ENCODE measurements around the gene LRP1B.

Gene LRP1B

DNA sequence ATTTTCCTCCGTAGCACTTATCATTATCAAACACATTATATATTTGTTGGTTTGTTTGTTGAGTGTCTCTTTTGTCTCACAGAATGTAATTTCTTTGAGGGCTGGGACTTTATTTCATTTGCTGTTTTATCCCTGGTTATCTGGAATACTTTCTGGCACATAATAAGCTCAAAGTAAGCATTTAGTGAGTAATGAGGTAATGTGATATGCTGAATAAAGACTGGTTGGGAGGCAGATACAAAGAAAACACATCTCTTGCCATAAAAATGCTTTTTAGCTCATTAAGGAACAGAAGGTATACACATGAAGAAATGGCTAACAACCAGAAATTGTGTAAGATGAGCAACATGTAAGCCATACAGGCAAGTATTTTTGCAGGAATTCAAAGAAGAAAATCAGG is 1411.8 kb downstream of the LRP1B start:
- H3K36me3 ChIP-seq (ENCODE audit: control insufficient read depth, low read length): no peaks in the 10 kb centered on the region
- no peaks in the 10 kb centered on the region for H3K79me2 ChIP-seq (ENCODE audit: control insufficient read depth, low read length)
- no peaks in the 10 kb centered on the region for H4K20me1 ChIP-seq (ENCODE audit: control insufficient read depth, insufficient read depth, low read depth, low read length)
- TF ChIP-seq, protein P1, sequence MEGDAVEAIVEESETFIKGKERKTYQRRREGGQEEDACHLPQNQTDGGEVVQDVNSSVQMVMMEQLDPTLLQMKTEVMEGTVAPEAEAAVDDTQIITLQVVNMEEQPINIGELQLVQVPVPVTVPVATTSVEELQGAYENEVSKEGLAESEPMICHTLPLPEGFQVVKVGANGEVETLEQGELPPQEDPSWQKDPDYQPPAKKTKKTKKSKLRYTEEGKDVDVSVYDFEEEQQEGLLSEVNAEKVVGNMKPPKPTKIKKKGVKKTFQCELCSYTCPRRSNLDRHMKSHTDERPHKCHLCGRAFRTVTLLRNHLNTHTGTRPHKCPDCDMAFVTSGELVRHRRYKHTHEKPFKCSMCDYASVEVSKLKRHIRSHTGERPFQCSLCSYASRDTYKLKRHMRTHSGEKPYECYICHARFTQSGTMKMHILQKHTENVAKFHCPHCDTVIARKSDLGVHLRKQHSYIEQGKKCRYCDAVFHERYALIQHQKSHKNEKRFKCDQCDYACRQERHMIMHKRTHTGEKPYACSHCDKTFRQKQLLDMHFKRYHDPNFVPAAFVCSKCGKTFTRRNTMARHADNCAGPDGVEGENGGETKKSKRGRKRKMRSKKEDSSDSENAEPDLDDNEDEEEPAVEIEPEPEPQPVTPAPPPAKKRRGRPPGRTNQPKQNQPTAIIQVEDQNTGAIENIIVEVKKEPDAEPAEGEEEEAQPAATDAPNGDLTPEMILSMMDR (IDR thresholded peaks at IDR 0.05; ENCODE audit: low read depth, low read length, poor library complexity, severe bottlenecking): no peak
- TF ChIP-seq EZH2phosphoT487 (IDR thresholded peaks at IDR 0.05; ENCODE audit: borderline replicate concordance, low read length): no peak
- no peaks in the 10 kb centered on the region for H3K9me3 ChIP-seq (ENCODE audit: control insufficient read depth, insufficient read depth, low read length)
- no peaks in the 10 kb centered on the region for H3F3A ChIP-seq (ENCODE audit: control insufficient read depth, insufficient read depth)
- H3K4me1 ChIP-seq (ENCODE audit: control insufficient read depth, low read length): no peaks in the 10 kb centered on the region
- H3K4me3 ChIP-seq (ENCODE audit: low read length): no peak overlapping the region
- no peak overlapping the region for H3K27ac ChIP-seq (ENCODE audit: low read depth, low read length)
- no peaks in the 10 kb centered on the region for H3K9me2 ChIP-seq (replicated peaks; ENCODE audit: control insufficient read depth, low read length)
- no peak overlapping the region for H3K4me2 ChIP-seq (ENCODE audit: low read length)
- H3K27me3 ChIP-seq (ENCODE audit: control insufficient read depth, low read length): no peaks in the 10 kb centered on the region

DNA sequence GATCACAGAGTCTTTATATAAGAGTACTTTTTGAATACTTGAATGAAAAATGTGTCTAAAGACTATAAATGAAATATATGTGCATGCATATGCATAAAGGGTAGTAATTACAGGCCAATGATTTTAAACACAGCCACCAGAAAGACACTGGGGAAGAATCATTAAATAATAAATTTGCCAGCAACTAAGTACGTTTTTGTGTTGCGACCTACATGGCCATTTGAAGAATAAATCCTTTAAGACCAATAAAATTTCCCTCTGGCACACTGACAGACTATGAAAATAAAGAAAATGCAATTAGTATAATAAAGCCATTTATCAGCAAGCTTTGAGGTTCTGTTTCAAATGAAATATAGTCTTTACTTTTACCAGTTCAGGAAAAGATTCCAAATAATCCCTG is 1413.3 kb downstream of the LRP1B start:
- H4K20me1 ChIP-seq (ENCODE audit: control insufficient read depth, insufficient read depth, low read depth, low read length): no peaks in the 10 kb centered on the region
- TF ChIP-seq, protein P1 (IDR thresholded peaks at IDR 0.05; ENCODE audit: low read depth, low read length, poor library complexity, severe bottlenecking): no peak
- TF ChIP-seq EZH2phosphoT487 (IDR thresholded peaks at IDR 0.05; ENCODE audit: borderline replicate concordance, low read length): no peak
- H3K9me3 ChIP-seq (ENCODE audit: control insufficient read depth, insufficient read depth, low read length): no peaks in the 10 kb centered on the region
- no peaks in the 10 kb centered on the region for H3K36me3 ChIP-seq (ENCODE audit: control insufficient read depth, low read length)
- no peaks in the 10 kb centered on the region for H3K4me1 ChIP-seq (ENCODE audit: control insufficient read depth, low read length)
- no peak overlapping the region for H3K4me2 ChIP-seq (ENCODE audit: low read length)
- H3K27ac ChIP-seq (ENCODE audit: low read depth, low read length): no peak overlapping the region
- H3F3A ChIP-seq (ENCODE audit: control insufficient read depth, insufficient read depth): no peaks in the 10 kb centered on the region
- no peak overlapping the region for H3K4me3 ChIP-seq (ENCODE audit: low read length)
- no peaks in the 10 kb centered on the region for H3K79me2 ChIP-seq (ENCODE audit: control insufficient read depth, low read length)
- no peaks in the 10 kb centered on the region for H3K9me2 ChIP-seq (replicated peaks; ENCODE audit: control insufficient read depth, low read length)
- no peaks in the 10 kb centered on the region for H3K27me3 ChIP-seq (ENCODE audit: control insufficient read depth, low read length)

DNA sequence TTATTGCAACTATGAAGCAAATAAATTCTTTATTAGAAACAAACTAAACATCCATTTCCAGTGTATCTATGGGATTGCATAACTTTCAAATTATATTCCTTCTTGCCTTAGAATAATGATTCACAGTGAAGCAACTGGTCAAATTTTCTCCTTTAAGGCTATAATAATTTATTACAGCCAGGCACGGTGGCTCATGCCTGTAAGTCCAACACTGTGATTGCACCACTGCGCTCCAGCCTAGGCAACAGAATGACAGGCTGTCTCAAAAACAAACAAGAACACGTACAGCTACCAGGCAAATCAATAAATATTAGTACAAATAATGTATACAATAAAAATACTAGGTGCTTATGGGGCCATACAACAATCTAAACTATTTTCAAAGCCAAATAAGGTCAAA is 1416.2 kb downstream of the LRP1B start:
- Histone ChIP-seq H3K4me1 (ENCODE audit: control insufficient read depth, low read length) (no peaks in the 10 kb centered on the region), H3K36me3 (ENCODE audit: control insufficient read depth, low read length) (no peaks in the 10 kb centered on the region), H4K20me1 (ENCODE audit: control insufficient read depth, insufficient read depth, low read depth, low read length) (no peaks in the 10 kb centered on the region), H3K27me3 (ENCODE audit: control insufficient read depth, low read length) (no peaks in the 10 kb centered on the region), H3K27ac (ENCODE audit: low read depth, low read length) (no peak overlapping the region), H3K79me2 (ENCODE audit: control insufficient read depth, low read length) (no peaks in the 10 kb centered on the region), H3F3A (ENCODE audit: control insufficient read depth, insufficient read depth) (no peaks in the 10 kb centered on the region), H3K4me2 (ENCODE audit: low read length) (no peak overlapping the region), H3K9me3 (ENCODE audit: control insufficient read depth, insufficient read depth, low read length) (no peaks in the 10 kb centered on the region), H3K9me2 (replicated peaks; ENCODE audit: control insufficient read depth, low read length) (no peaks in the 10 kb centered on the region), H3K4me3 (ENCODE audit: low read length) (no peak overlapping the region)
- TF ChIP-seq EZH2phosphoT487 (IDR thresholded peaks at IDR 0.05; ENCODE audit: borderline replicate concordance, low read length): no peak
- TF ChIP-seq, protein P1 (IDR thresholded peaks at IDR 0.05; ENCODE audit: low read depth, low read length, poor library complexity, severe bottlenecking): no peak

DNA sequence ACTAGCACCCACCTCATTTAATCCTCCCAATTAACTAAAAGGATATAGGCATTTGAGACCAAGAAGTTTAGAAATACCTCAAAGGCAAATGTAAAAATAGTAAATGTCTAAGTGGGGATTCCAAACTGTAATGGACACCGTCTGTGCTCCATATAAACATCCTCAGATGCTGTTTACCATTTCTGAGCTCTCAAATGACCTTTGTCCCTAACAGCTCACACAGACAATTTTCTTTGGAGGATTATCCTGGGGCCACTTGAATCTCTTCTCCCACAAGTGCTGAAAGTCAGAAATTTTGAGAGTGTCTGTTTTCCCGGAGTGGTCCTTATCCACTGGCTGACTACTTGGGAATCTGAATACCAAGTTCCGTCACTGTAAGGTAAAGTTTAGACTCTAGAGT is 1418.9 kb downstream of the LRP1B start:
- Histone ChIP-seq H3K36me3 (ENCODE audit: control insufficient read depth, low read length) (no peaks in the 10 kb centered on the region), H3K79me2 (ENCODE audit: control insufficient read depth, low read length) (no peaks in the 10 kb centered on the region), H4K20me1 (ENCODE audit: control insufficient read depth, insufficient read depth, low read depth, low read length) (no peaks in the 10 kb centered on the region), H3K4me1 (ENCODE audit: control insufficient read depth, low read length) (no peaks in the 10 kb centered on the region), H3K27me3 (ENCODE audit: control insufficient read depth, low read length) (no peaks in the 10 kb centered on the region), H3K4me2 (ENCODE audit: low read length) (no peak overlapping the region), H3K9me2 (replicated peaks; ENCODE audit: control insufficient read depth, low read length) (no peaks in the 10 kb centered on the region), H3K27ac (ENCODE audit: low read depth, low read length) (no peak overlapping the region), H3F3A (ENCODE audit: control insufficient read depth, insufficient read depth) (no peaks in the 10 kb centered on the region), H3K9me3 (ENCODE audit: control insufficient read depth, insufficient read depth, low read length) (no peaks in the 10 kb centered on the region), H3K4me3 (ENCODE audit: low read length) (no peak overlapping the region)
- TF ChIP-seq EZH2phosphoT487 (IDR thresholded peaks at IDR 0.05; ENCODE audit: borderline replicate concordance, low read length): no peak
- TF ChIP-seq, protein P1 (IDR thresholded peaks at IDR 0.05; ENCODE audit: low read depth, low read length, poor library complexity, severe bottlenecking): no peak
